A673 (cell line): ENCODE results near the gene SPATA25.

Source experiments
- CTCF ChIP-seq: fragments of 300-800, 200-600 bp; sonication (generic); conservative IDR thresholded peaks from 2 replicates; pipeline ENCODE4 v1.5.1; 2017; ENCODE audit warnings: low read depth, mild to moderate bottlenecking, antibody characterized with exemption, low read length, moderate library complexity, mixed read lengths
- EZH2 ChIP-seq: fragments of 200-600 bp; sonication (generic); IDR thresholded peaks from 2 replicates; pipeline ENCODE4 v1.6.1; 2017; ENCODE audit warnings: borderline replicate concordance, low read depth, mild to moderate bottlenecking, mixed read lengths, antibody characterized with exemption, low read length; ENCODE audit not compliant: poor library complexity, severe bottlenecking

- TF ChIP-seq CTCF = no peak
- TF ChIP-seq EZH2 = no peak
These were observed 13.9 kb downstream of the SPATA25 start for GRCh38 chr20:45873409-45874103.
